ENCODE results near the gene SUGCT.
"Not testable (repeated sequence)": the region's sequence is repeated elsewhere in the genome, so short reads cannot be mapped to it uniquely, and the experiment has no call there.

SUGCT gene

DNA sequence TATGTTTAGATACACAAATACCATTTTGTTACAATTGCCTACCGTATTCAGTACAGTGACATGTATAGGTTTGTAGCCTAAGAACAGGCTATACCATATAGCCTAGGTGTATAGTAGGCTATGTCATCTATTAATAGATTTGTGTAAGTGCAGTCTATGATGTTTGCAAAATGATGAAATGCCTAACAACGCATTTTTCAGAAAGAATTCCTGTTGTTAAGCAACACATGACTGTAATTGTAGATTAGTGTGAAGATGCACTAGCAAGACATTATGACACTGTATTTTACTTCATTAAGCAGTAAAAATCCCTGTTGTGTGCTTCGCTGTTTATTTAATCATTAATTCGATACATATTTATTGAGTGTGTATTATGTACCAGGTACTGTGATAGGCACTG is 446.0 kb downstream of the SUGCT start:
- no peak for DNase-seq (ENCODE audit: low spot score)

DNA sequence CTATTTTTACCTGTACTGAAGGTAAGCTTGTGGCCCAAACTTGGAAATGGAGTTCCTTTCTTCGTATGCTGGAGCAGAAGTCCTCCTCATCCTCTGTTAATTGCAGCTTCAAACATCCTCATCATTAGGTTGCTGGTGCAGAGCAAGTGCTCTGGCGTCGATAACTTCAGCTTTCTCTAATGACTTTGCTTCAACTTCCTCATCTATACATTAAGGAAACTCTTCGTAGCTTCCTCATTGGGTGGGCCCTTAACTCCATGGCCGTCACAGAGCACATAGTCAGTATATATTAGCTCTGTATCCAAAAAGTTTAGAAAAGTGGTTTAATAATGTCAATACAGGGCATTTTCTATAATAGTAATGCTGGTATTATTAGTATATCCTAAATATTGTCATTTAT is 447.7 kb downstream of the SUGCT start:
- no peak for DNase-seq (ENCODE audit: low spot score)

DNA sequence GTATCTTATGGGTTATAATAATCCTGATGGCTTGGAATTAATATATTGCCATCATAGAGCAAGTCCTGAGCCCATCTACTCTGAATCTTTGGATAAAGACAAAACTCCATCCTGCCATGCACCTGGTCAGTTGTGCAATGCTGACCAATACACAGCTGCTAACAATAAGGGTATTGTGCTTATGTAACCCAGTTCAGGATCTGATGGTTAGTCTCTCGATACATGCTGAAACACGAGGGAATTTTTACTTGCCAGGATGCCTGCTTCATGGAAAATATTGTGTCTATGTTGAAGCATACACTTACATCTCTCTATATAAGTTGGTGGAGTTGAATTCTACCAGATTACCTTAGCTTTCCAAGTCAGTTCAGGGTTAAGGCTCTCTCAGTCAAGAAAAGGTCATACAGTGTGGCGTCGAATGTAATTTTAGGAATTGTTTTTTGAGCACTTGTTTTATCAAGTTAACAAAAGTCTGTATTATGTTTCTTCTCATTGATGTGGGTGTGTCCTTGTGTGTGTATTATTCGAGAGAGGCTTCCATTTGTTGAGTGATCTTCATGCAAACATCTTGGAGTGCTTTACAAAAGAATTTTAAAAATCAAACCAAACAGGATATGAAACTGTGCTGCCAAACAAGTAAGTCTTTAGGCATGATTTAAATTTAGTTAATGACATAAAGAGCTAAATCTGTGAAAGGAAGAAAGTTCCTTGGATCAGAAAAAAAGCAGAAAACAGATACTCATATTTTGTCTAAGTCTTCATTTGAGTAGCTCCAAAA is 449.1 kb downstream of the SUGCT start:
- no peak for DNase-seq (ENCODE audit: low spot score)

DNA sequence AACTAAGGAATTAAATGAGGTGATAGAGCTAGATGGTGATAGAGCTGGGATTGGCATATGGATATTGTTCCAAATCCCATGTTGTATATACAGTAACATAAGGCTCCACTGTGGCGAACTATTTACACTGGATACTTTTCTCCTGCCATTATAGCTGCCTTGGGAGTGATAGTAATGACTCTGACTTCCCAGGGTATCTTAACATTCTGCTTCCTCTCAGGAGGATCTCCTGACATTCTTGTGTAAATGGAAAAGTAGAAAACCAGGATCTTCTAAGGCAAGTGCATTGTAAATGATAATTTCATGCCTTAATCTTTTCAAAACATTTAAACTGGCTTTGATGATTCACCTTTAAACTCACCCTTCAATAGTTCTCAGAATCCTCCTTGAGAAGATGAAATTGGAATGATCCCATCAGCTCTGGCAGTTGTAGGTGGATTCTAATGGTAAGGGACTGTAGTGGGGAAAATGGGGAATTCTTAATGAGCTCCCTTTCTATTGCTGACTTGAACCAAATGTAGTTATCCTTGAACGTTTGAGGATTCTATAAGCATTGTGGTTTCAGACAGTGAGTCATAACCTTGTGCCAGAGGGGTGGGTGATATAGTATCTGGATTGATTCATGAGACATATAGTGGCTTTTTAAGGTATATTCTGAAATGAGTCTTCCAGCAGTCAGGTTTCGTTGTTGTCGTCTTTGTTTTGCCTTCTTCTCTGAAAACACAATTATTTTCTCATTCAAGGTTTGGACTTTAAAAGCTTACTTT is 450.0 kb downstream of the SUGCT start:
- DNase-seq (ENCODE audit: low spot score): no peak

DNA sequence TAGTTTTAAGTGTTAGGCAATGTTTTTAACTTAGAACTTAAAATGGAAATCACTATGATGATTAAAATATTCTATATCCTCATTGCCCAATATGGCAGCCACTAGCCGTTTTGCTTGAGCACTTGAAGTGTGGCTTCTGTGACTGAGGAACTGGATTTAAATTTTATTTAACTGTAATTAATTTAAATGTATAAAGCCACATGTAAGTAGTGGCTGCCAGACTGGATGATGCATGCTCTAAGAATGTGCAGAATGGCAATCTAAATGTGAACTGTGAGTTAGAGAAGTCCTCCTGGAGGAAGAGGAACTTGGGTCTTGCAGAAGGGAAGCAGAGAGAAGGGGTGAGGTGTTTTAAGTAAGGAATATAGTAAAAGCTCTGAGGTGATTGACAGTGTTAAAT is 451.4 kb downstream of the SUGCT start:
- no peak for DNase-seq (ENCODE audit: low spot score)

DNA sequence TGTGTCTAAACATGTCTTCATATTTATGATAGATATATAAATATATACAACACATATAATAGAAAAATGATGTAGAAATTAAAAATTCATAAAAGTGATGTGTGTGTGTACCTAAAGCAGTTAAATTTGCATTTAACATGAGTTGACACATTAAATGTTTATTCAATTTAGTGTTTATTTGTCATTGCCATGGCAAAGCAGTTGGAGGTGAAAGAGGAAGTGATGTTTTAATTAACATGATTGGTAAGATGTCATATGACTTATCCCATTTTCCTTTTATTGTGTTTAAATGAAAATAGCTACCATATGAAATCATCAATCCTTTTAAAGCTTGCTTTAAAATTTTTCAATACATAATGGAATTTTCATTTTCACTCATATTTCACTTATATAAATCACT is 452.6 kb downstream of the SUGCT start:
- DNase-seq (ENCODE audit: low spot score): no peak

DNA sequence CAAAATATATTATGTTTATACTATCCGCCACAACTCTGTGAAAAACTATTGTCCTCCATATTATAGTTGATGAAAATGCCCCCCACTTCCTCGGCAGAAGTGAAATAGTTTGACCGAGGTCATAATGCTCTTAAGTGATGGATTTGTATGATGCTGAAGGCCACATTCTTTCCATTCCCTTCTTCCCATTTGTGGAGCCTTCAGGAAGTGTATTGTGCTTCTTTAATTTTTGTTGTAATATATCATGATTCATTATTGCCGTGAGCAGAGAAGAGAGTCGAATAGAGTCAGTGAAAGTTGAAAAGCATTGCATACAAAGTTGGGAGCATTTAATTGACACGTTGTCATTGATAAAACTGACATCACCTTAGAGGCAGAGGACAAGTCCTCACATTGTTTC is 460.3 kb downstream of the SUGCT start:
- DNase-seq (ENCODE audit: low spot score): no peak

DNA sequence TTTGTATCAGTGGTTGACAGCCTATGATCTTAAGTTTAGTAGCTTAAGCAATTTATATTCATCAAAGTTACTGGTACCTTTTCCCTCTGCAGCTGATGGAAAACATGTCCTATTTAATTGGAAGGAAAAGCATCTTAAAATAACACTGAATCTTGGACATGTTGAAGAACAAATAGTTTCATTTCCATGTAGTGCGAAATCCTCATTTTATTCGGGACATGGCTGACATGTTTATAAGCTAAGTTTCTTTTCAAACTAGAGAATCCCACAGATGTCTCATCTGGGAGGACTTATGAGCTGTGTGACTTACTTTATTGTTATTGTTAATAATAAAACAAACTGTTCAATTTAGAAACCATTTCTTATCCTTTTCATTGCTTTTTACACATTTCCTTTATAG is 461.0 kb downstream of the SUGCT start:
- DNase-seq (ENCODE audit: low spot score): no peak

DNA sequence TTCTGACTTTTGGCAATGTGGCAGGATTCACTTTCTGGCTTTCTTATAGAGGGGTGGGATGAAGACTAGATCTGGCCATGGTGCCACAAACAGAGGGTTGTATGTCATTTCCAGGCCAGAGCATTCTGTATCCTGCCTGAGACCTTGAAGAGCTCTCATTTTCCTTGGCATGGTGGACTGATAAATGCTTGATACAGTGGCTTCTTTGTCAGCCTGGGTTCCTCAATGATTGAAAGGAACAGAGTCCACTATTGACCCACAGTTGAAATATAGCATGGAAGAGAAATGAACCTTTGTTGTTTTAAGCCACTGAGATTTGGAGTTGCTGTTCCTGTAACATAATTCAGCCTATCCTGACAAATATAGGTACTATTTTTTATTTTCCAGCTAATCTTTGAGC is 462.7 kb downstream of the SUGCT start:
- no peak for DNase-seq (ENCODE audit: low spot score)

DNA sequence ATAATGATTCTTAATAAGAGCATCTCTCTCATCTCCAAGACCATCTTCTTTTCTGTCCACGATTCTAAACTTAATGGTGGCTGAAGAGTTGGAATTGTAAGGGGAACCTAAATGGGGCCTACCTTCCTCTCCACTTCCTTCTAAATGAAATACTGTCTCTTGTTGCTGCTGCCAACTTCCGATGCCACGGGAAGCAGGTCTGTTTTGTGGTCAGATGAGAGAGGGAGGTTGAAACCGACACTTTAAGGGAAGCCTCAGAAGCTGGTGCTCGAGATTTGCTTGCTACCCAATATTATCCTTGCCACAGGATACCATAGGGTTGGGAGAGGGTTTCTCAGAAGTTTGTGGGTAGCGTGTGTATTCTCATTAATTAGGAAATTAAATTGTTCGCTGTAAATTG is 464.1 kb downstream of the SUGCT start:
- DNase-seq (ENCODE audit: low spot score): no peak

DNA sequence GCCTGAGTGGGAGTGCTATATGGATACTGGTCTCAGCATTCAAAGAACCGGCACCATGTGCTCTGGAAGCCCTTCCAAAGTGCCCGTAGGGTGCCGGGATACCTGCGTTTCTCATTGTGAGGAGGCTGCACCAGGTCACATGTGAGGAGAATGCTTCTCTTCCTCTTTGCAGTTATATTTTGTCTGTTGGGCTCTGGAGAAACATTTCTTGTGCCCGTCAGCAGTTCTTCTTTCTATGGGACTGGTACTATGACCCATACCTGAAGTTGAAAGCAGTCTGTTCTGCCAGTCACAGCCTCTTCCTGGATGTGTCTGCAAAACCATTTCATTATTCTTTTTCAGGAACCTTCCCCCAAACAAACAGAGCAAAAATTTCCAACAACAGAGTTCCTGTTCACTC is 465.0 kb downstream of the SUGCT start:
- DNase-seq (ENCODE audit: low spot score): no peak

DNA sequence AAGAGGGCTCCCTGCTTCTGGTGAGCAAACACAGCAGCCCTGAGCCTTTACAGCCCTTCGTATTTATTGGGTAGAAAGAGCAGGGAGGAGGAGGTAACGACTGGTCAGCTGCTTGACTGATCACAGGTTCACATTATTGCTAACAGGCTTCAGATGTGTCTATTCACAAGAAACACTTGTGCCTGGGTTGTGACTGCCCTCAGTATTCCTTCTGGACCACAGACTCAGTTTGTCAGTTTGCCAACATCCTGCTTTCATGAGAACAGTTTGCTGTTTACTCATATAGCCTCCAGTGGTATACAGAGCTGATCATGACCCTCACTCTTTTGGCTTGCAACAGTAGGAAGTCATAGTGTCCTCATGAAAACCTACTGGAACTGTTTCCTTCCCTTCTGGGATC is 467.5 kb downstream of the SUGCT start:
- DNase-seq (ENCODE audit: low spot score): not testable (repeated sequence)

DNA sequence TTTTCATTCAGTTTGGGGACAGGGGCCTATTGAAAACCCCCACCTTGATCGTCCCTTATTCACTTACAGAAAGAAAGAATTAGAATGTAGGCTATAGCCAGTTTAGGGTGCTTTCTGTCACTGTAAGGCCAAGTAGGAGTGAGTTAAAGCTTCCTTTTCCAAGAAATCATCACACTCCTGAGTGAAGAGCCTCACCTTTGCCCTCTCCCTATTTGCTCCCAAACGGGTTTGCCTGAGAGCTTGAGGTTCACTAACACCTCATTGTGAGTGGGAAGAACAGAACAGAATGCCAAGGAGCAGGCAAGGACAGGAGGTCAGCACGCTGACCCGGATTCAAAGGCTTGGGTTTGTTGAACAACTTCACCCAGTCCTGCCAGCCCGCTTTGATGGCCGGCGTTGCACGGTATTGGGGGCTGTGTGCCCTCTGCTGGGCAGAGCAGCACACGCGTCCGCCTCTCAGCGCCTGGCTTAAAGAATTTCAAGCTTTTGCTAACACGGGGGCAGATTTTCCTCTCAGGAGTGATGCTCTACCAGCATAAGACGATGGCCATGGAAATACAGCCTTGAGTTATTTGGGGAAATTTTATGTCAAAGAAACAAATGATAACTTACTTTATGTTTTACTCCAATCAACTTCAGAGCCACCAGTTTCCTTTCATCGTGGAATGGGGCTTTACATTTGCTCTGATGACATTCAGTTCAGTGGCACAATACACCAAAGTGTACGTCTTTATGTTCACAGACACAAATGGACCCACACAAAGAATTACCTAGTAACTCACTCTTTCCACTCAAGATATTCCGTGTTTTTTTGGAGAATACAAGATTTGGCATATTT is 470.0 kb downstream of the SUGCT start:
- DNase-seq (ENCODE audit: low spot score): no peak

DNA sequence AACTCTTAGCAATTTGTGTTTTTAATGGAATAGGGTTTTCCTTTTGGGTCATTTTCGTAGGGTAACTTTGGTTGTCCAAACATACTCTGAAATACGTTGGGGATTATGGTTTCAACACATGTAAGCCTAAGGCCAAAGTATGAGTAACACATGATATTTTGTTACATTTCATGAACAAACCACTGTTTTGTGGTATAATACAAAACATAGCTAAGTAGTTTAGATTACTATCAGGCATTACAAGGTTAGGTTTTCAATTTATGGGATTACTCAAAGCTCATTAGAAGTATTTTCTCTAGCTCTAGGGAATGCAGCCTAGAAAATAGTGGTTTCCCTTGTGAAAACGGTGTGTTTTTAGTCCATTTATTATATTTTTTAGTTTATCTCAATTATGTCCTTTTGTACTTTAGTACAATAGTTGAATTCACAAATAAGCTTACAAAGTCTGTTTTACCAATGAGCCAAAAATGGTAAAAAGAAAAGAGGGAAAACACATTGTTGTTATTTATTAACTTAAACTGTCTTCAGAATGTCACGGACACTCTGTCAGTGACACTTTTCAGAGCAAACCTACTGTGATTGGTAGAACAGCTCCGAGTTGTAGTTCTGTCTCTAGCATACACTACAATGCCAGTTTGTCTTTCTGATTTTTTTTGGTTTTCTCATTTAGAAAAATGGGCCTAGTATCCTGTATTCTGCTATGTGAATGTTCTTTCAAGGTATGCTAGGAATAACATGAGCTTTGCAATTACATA is 473.7 kb downstream of the SUGCT start:
- DNase-seq (ENCODE audit: low spot score): no peak

DNA sequence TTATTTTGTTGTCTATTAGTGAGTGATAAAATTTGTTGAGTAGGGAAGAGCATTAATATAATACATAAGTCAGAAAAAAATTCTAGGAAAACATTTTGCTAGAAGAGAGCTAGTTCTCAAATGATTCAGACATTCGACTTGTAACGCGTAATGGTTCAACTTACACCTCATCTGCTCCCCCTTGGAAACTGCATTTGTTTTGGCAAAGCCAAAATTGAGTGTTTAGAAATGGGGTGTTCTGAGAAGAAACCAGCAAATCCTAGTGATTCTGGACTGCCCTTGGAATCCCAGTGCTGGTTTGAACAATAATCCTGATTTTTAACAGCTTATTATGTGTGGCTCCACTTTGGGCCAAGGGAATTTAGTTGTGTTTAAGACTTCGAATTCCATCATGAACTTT is 475.7 kb downstream of the SUGCT start:
- DNase-seq (ENCODE audit: low spot score): no peak

DNA sequence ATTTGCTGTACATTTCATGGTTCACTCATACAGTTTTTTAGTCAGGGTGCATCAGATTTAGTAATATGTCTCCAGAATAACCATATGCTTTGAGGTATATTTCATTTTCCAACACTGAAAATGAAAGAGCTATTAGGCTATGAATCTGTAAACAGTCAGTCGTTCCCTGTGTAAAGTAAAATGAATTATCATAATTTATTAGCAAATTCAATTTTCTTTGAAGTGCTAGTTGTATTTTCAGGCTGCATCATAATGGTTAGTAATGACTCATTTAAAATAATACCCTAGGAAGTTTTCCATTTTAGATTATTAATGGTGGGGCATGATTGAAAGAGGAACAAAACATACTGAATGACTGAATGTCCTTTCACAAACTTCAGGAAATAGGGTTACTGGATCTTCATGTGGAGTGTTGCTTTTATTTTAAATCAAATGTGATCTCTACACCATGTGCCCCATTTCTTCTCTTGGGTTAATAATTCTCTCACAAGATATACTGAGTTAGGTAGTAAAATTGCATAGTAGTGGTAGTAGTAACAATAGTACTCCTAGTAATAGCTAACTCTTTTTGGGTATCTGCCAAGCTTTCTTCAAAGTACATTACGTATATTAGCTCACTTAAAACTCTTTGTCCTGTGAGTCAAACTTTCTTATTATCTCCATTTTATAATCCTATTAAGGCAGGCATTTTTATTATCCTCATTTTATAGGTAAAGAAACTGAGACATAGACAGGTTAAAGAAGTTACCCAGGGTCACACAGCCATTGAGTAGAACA is 476.5 kb downstream of the SUGCT start:
- DNase-seq (ENCODE audit: low spot score): no peak

DNA sequence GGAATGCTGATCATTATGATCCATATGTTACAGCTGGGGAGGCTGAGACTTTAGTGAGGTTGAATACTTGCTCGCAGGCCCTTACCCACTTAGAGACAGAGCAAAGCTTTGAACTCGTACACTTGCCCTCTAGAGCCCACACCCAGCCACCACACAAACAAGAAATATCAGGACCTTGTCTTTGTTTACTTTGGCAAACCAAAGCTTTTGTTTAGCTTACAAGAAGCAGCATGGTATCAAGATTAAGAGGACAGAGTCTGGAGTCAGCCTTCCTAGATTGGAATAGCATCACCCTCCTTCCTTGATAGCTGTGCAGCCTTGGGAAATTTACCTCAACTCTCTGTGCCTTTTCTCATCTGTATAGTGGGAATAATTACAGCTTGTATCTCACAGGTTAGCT is 477.5 kb downstream of the SUGCT start:
- no peak for DNase-seq (ENCODE audit: low spot score)

DNA sequence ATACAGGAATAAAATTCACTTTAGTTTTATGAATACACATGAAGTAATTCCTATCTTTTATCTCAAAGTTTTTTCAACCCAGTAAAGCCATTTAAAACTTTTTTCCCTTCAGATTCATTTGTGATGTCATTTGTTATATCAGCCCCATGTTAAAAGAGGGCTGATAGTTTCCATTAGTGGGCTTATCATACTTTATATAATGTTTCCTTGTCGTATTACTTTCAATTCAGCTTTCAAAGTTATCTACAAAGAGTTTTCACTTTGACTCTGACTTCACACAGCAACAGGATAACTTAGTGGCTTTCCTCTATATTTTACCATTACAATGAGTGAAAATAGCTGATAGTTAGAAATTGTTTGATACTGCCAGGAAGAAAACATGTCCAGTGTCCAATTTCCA is 484.8 kb downstream of the SUGCT start:
- no peak for DNase-seq (ENCODE audit: low spot score)

DNA sequence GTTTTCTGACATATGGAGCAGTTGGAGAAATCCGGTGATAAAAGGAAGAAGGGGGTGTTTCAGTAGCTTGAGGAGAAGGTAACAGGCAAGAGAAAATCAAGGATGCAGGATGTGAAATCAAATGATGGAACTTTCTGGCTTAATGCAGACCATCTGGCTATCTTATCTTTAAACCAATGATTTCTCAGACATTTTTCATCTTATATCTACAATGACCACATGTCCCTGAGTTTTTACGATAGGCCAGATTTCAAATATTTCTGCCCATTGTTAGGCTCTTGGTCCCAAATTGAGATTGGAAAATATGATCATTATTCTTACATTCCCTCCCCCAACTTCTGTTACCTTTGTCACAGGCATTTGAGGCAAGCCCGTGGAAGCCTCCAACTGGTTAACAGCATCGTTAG is 486.8 kb downstream of the SUGCT start:
- no peak for DNase-seq (ENCODE audit: low spot score)

DNA sequence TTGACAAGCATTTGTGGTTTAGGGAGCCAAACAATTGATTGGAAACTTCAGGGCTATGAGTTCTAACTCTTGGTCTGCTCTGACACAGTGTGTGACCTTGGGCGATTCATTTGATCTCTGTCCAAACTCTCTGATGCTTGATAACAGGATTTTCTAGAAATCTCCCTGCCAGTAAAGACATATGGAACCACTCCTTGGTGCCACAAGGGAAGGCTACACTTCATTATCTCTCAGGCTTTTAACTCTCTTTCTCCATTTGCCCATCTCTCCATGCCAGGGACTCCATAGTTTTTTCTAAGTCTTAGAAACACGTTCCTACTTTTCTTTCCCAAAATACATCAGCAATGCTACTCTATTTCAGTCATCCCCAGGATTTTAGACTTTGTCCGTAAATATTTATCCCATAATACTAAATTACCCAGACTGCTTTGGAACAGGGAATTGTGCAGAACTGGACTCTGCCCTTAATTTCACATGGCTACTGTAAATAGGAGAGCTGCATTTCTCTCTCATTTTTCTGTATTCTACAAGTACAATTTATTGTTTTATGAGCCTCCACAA is 488.2 kb downstream of the SUGCT start:
- no peak for DNase-seq (ENCODE audit: low spot score)

DNA sequence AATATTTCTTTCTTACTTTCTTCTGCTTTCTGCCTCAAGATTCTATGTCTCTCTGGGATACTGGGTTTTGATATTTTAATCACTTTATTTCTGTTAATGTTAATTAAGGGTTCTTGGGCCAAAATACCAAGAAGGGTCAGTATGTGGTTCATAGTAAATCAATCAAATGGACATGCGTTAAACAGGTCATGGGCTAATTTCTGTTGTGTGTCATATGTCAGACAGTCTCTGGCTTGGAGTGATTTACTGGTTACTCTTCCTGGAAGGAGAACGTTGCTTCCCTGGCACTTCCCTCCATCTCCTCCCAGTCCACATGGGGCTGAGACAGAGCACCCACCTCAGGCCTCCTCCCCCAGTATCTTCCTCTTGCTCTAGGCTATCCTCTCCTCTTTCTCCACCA is 489.1 kb downstream of the SUGCT start:
- no peak for DNase-seq (ENCODE audit: low spot score)

All from hematopoietic multipotent progenitor cell treated with erythropoietin and hydrocortisone succinate and interleukin-3 and kit ligand, for 17 days (in vitro differentiated cells).